Stimulated activated CD4-positive, alpha-beta T cell treated with anti-CD3 and anti-CD28 coated beads, Interleukin-15, amount 100 ng/mL, for 1 hour (primary cell): ENCODE results near the gene ACOT6.
"Not testable (repeated sequence)": the region's sequence is repeated elsewhere in the genome, so short reads cannot be mapped to it uniquely, and the experiment has no call there.

Experiments
- DNase-seq, 2 donors: peaks; one replicate each; pipeline ENCODE4 v3.0.0-alpha.2; 2020; ENCODE audit warnings: low read depth in 1 of 2, low spot score in 1 of 2

The ACOT6 gene

GRCh38 chr14:73599499-73599898 is 12.8 kb upstream of the ACOT6 start:
- DNase-seq = no peak

DNA sequence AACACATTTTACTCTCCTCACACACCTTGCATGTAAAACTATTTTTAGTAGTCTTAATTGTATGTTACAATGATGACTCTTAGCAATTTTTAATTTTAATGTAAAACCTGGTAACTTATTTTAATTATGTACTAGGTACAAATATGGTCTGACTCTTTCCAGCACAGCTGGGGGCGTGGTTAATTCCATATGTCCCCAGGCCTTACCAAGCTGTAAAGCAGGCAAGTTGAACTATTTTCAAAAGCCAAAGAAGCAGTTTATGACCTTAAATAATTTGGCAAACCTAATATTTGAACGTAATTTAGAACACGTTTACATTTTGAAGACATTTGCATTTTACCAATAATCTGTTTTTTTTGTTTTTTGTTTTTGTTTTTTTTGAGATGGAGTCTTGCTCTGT is 9.3 kb upstream of the ACOT6 start:
- DNase-seq = no peak

DNA sequence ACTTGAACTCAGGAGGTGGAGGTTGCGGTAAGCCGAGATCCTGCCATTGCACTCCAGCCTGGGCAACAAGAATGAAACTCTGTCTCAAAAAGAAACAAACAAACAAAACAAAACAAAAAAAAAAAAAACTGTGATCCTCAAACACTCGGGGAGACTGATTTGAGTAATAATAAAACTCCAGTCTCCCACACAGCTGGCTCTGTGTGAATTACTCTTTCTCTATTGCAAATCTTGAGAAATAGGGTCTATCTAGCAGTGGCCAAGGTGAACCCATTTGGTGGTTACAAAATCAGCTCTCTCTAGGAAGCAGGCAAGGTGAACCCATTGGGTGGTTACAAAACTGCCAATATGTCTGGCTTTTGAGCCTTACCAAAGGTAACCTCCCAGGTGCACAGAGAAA is 6.0 kb upstream of the ACOT6 start:
- DNase-seq = no peak

GRCh38 chr14:73607241-73607640 is 5.1 kb upstream of the ACOT6 start:
- DNase-seq = no peak

- no peak for DNase-seq
Measured at GRCh38 chr14:73610687-73611086, 1.6 kb upstream of the ACOT6 start.

- no peak for DNase-seq
Measured at GRCh38 chr14:73613046-73613383, 698 bp downstream of the ACOT6 start.

- no peak for DNase-seq
Measured at GRCh38 chr14:73613419-73613963, 1.2 kb downstream of the ACOT6 start.

DNA sequence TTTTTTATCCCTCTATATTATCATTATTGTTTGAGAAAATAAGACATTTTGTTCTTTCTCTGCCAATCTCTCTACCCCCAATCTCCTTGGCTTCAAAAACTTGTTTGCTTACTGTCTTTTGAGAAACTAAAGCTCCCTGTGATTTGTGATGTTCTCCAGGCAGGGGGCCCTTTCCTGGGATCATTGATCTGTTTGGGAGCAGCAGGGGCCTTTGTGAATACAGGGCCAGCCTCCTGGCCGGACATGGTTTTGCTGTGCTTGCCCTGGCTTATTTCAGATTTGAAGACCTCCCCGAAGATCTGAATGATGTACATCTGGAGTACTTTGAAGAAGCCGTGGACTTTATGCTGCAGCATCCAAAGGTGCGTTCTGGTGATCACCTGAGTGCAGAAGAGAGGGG is 4.5 kb downstream of the ACOT6 start:
- no peak for DNase-seq

DNA sequence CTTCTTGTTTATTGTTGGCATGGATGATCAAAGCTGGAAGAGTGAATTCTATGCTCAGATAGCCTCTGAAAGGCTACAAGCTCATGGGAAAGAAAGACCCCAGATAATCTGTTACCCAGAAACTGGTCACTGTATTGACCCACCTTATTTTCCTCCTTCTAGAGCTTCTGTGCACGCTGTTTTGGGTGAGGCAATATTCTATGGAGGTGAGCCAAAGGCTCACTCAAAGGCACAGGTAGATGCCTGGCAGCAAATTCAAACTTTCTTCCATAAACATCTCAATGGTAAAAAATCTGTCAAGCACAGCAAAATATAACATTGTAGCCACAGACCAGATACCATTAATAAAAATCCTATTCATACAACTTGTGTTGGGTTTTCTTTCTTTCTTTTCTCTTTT is 7.2 kb downstream of the ACOT6 start:
- no peak for DNase-seq

DNA sequence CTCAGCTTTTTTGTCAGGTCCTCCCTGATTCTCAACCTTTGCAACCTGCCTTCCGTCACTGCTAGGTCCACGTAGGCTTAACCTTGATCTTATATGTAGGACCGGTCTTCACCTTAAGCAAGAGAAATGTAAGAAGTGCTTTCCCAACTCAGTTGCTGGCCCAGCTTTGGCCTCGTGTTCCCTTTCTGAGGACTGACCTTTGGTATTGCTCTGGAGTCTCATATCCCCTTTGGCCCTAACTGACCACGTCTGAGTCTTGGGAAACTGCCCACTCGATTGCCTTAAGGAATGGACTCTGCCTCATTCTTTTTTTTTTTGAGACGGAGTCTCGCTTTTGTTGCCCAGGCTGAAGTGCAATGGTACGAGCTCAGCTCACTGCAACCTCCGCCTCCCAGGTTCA is 8.0 kb downstream of the ACOT6 start:
- no peak for DNase-seq

- DNase-seq = no peak
Measured at GRCh38 chr14:73623504-73624054, 11.3 kb downstream of the ACOT6 start.

DNA sequence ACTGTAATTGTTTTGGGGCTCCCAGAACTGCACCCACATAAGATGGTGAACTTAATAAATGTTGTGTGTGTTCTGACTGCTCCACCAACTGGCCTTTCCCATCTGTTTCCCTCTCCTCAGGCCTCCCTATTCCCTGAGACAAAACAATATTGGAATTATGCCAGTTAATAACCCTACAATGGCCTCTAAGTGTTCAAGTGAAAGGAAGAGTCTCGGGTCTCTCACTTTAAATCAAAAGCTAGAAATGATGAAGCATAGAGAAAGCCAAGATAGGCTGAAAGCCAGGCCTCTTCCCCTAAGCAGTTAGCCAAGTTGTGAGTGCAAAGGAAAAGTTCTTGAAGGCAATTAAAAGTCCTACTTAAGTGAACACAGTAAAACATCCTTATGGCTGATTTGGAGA is 13.4 kb downstream of the ACOT6 start:
- no peak for DNase-seq

- DNase-seq = no peak
Measured at GRCh38 chr14:73627151-73627558, 14.8 kb downstream of the ACOT6 start.

DNA sequence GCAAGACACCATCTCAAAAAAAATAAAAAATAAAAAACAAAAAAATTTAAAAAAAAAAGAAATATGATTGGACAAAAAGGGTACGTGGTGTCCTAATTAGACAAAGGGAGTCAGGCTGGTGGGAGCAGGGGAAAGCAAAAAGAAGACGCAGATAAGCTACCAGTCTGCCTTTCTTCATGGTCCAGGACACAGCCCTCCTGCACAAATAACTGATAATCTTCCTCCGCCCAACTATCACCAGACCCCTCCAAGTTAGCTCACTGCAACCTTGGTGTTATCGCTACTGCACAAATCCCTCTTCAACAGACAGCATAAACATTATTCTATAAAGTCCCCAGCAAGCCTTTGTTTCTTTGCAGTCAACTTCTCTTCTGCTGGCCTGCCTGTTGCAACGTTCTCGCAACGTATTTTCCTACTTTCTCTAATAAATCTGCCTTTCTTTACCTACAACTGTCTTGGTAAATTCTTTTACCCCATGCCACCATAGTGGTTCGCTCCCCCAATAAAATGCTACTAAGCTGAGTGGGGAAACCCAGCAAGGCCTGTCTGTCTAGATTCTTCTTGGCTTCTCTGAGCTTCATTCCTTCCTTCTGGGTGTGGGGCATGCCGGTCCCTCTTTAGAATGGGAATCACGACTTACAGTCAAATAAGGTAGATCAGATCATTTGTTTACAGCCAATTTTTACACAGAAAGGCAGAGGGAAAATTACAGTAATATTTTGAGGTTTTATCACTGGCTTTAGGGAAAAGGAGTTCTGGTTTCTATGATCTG is 17.9 kb downstream of the ACOT6 start:
- no peak for DNase-seq

DNA sequence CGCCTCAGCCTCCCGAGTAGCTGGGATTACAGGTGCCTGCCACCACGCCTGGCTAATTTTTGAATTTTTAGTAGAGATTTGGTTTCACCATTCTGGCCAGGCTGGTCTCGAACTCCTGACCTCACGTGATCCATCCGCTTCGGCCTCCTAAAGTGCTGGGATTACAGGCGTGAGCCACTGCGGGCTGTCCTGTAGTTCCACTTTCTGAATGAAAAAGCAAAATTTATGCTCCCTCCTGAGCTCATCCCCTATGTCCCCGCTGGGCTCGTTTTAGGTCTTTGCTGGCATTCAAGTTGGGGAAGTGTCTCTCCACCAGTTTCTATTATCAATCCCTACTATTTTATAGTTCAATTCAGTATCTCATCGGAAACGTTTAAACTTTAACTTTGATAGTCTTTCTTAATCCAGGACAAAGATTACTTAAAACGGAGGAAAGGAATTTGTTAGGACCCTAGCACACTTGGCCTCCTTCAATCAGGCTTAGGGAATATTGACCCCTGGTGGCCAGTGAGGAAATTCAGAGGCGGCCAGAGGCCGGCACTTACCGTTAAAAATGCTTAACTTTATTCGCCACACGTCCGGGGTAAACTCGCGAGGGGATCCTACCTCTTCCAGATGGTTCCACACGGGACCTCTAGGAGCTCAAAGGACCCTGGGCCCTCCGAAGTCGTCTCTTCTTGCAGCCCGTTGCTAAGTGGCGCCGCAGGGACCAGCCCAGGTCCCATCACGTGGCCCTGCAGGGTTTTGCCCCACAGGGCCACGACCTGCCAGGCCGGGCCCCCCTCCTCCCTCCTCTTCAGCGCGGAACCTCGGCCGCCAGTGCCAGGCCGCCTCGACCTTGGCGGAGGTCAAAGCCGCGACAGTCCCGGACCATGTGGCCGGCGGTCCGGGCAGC is 21.0 kb downstream of the ACOT6 start:
- DNase-seq = peak; percentile 29 to 38

DNA sequence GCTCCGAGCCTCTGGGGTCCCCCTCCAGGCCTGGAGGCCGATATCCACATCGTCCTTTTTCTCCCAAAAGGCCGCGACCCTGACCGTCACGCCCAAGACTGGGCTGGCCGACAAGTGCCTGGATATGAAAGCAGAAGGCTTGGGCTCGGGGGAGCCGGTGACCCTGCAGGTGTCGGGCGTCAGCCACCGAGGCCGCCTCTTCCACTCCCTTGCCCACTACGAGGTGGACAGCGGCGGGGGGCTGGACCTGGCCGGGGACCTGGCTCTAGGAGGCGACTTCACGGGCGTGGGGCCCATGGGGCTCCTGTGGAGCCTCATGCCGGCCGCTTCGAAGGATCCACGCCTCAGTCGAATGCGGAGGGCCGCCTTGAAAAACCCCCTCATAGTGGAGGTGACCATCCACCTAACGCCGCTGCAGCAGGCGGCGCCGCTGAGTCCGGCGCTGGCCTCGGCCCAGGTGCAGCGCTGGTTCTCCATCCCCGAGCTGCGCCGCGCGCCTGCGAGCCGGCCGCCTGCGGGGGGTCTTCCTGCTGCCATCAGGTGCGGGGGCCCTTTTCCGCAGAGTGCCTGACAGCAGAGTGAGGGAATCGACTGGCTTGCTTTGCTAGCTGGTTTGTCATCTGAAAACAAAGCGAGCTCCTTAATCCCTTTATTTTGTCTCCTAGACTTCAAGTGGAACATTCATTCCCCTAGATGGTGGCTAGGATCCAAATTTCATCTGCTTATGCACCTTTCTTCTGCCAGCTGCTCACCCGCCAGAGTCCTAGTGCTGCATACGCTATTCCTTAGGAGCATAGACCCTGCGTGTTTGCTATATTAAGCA is 21.9 kb downstream of the ACOT6 start:
- no peak for DNase-seq

- DNase-seq = not testable (repeated sequence)
Measured at GRCh38 chr14:73636355-73636754, 24.0 kb downstream of the ACOT6 start.

DNA sequence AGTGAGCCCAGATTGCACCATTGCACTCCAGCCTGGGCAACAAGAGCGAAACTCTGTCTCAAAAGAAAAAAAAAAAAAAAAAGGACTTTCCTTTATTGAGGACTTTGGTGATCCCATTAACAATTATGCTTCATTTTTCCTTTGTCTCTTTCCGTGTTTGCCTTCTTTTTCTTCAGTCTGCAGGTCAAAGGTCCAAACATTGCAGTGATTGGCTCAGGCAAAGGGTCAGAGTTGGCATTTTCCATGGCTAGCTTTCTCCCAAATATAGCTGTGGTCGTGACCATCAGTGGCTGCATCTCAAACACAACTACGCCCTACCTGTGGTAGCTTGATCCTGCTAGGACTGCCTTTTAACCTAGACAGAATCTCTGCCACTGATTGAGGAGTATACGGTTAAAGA is 25.5 kb downstream of the ACOT6 start:
- DNase-seq = no peak

GRCh38 chr14:73640796-73641365 is 28.6 kb downstream of the ACOT6 start:
- no peak for DNase-seq

DNA sequence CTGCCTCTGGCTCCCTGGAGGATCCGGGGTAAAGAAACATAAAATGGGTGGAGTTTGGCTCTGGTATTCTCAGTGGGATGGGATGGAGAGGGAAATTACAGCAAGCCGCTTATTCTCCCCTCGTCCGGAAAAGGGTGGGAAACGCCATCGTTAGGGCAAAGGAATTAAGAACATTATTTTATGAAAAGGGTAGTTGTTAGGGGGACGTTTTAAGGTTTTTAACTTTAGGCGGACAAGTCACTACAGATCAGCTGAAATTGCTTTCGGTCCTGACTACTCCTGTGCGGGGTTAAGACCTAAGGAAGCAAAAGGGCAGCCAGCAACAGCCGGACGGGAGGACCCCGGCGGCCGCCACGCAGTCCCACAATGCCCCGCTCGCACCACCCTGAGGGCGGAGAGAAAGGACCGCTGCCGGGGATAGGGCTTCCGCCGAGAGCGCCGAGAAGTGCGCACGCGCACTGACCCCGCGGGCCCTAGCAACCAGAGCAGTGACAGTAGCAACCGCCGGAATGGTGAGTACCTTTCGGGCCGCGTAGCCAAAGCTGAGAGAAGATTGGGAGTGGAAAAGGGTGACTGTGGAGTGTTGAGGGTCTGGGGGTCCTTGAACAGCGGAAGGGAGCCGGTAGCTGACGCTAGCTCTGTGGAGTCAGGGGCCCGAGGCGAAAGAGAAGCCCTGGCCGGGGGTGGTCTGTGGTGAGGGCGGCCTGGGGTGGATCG is 32.4 kb downstream of the ACOT6 start, which contains the start of gene DNAL1:
Gene DNAL1, plus strand, starts transcription at position 456 of the 717 bp plus-strand sequence. Its CDS starts 54 bp downstream, at position 510.
- peak; percentile 84 to 86 for DNase-seq
